ENCODE data around the gene KCNF1. TPM values are rescaled to one million over a fixed set of nuclear protein-coding genes. Genes with fewer than 3 reads are reported as not detected.

KCNF1 gene
- total and polyA plus RNA-seq, 2 donors from 2014 or later, result 0.63 to 0.67 TPM

DNA sequence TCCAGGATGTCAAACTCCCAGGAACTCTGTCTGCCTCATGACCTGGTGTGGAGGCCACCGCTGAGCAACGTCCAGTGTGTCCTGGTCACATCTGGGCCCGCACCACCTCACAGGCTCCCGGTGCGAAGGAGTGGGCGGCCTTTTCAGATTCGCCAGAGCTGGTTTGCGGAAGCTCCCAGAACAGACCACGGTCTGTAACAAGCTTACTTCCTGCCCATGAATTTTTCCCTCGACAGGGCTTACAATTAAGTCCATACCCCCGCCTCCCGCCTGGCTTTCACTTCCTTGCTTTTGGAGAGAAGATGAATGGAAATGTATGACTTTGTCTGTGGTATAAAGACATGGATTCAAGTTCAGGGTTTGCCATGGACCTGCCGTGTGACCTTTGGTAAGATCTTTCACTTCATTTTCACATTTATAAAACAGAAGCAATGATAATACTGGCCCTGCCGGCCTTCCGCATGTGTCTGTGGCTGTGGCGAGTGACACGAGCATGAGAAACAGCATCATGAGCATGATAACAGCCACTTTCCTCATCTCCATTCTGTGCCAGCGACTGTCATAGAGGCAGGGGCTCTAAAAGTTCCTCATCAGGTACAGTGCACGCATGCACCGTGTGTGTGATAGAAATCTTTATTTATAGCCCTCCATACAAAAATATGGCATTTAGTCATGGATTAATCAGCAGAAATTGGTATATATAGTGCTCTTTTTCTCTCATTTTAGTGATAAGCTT lies 31.0 kb upstream of the KCNF1 start:
- Histone ChIP-seq H3K27me3 (ENCODE audit: control insufficient read depth, insufficient read depth, low read length) (no peaks in the 10 kb centered on the region), H3K4me1 (ENCODE audit: control insufficient read depth in 2 of 3, insufficient read depth in 2 of 3, low read depth in 1 of 3, low read length in 3 of 3) (peaks cover 0 to 15% (median 4%) of the 10 kb centered on the region in 3 donors), H3K9ac (ENCODE audit: low read length in 3 of 3) (no peak overlapping the region), H3K36me3 (ENCODE audit: control insufficient read depth in 2 of 3, insufficient read depth in 3 of 3, low read length in 3 of 3) (no peaks in the 10 kb centered on the region), H3K4me3 (ENCODE audit: low read length in 3 of 3) (no peak overlapping the region), H3K27ac (ENCODE audit: low read depth in 2 of 2, low read length in 2 of 2) (no peak overlapping the region), H3K9me3 (ENCODE audit: control insufficient read depth in 2 of 3, insufficient read depth in 1 of 3, low read length in 3 of 3) (no peaks in the 10 kb centered on the region)
- DNase-seq (no peak), FAIRE-seq (no peak)
- TF ChIP-seq, protein P1, sequence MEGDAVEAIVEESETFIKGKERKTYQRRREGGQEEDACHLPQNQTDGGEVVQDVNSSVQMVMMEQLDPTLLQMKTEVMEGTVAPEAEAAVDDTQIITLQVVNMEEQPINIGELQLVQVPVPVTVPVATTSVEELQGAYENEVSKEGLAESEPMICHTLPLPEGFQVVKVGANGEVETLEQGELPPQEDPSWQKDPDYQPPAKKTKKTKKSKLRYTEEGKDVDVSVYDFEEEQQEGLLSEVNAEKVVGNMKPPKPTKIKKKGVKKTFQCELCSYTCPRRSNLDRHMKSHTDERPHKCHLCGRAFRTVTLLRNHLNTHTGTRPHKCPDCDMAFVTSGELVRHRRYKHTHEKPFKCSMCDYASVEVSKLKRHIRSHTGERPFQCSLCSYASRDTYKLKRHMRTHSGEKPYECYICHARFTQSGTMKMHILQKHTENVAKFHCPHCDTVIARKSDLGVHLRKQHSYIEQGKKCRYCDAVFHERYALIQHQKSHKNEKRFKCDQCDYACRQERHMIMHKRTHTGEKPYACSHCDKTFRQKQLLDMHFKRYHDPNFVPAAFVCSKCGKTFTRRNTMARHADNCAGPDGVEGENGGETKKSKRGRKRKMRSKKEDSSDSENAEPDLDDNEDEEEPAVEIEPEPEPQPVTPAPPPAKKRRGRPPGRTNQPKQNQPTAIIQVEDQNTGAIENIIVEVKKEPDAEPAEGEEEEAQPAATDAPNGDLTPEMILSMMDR (IDR thresholded peaks at IDR 0.05; ENCODE audit: borderline replicate concordance, extremely low read depth, insufficient read depth), result no peak
- intact Hi-C loops (cut with DNase I), result no loop called here

DNA sequence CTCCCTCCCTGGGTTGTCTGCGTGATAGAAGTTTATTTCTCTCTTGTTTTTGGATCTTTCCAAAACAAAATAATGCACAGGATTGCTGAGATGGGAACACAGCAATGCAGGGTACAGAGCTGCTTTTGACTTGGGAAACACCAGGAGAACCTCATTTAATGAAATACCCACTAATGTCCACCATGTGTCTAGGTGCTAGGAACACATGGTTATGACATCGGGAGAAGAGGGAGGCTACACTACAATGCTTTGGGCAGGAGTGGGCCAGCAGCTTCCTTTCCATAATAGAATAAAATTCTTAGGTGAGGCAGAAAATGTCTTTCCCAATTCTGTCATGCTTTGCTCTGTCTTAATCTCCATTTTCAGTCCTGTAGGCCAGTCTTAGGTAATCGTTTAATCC lies 29.2 kb upstream of the KCNF1 start:
- Histone ChIP-seq H3K9me3 (ENCODE audit: control insufficient read depth in 2 of 3, insufficient read depth in 1 of 3, low read length in 3 of 3) (no peaks in the 10 kb centered on the region), H3K9ac (ENCODE audit: low read length in 3 of 3) (no peak overlapping the region), H3K27me3 (ENCODE audit: control insufficient read depth, insufficient read depth, low read length) (no peaks in the 10 kb centered on the region), H3K4me3 (ENCODE audit: low read length in 3 of 3) (no peak overlapping the region), H3K4me1 (ENCODE audit: control insufficient read depth in 2 of 3, insufficient read depth in 2 of 3, low read depth in 1 of 3, low read length in 3 of 3) (peaks cover 0 to 15% (median 4%) of the 10 kb centered on the region in 3 donors), H3K36me3 (ENCODE audit: control insufficient read depth in 2 of 3, insufficient read depth in 3 of 3, low read length in 3 of 3) (no peaks in the 10 kb centered on the region), H3K27ac (ENCODE audit: low read depth in 2 of 2, low read length in 2 of 2) (peak overlapping the region in 1 of 2 donors; percentile 51)
- DNase-seq (no peak), FAIRE-seq (no peak)
- TF ChIP-seq, protein P1 (IDR thresholded peaks at IDR 0.05; ENCODE audit: borderline replicate concordance, extremely low read depth, insufficient read depth), result no peak
- intact Hi-C loops (cut with DNase I), result no loop called here

DNA sequence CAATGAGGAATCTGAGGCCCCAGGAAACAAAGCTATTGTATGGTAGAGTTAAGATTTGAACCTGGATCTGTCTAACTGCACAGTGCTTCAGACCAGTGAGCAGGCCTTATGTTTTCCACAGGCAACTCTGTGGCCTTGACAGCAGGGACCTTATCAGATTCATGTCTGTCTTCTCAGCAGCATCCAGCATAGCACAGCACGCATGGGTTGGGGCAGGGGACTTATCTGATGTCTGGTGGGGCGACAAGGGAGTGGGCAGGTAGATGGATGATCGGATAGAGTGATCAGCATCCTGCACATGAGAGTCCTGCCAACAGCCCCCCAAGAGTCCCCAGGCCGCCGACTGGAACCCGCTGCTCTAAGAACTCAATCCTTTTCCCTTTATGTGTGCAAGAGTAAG lies 28.7 kb upstream of the KCNF1 start:
- Histone ChIP-seq H3K27me3 (ENCODE audit: control insufficient read depth, insufficient read depth, low read length) (no peaks in the 10 kb centered on the region), H3K4me1 (ENCODE audit: control insufficient read depth in 2 of 3, insufficient read depth in 2 of 3, low read depth in 1 of 3, low read length in 3 of 3) (peaks cover 0 to 15% (median 4%) of the 10 kb centered on the region in 3 donors), H3K27ac (ENCODE audit: low read depth in 2 of 2, low read length in 2 of 2) (peak overlapping the region; percentile 29 to 61), H3K4me3 (ENCODE audit: low read length in 3 of 3) (no peak overlapping the region), H3K36me3 (ENCODE audit: control insufficient read depth in 2 of 3, insufficient read depth in 3 of 3, low read length in 3 of 3) (no peaks in the 10 kb centered on the region), H3K9me3 (ENCODE audit: control insufficient read depth in 2 of 3, insufficient read depth in 1 of 3, low read length in 3 of 3) (no peaks in the 10 kb centered on the region), H3K9ac (ENCODE audit: low read length in 3 of 3) (no peak overlapping the region)
- FAIRE-seq (no peak), DNase-seq (no peak)
- intact Hi-C loops (cut with DNase I), result no loop called here
- TF ChIP-seq, protein P1 (IDR thresholded peaks at IDR 0.05; ENCODE audit: borderline replicate concordance, extremely low read depth, insufficient read depth), result no peak

Data from kidney (tissue), 14 donors.